ENCODE data around the gene LRRTM1.
A peak's percentile ranks its signal among the peaks of the same experiment; 100 is the strongest.

LRRTM1 gene

GRCh38 chr2:80328159-80328571, 23.6 kb upstream of the LRRTM1 start (continued):
- TF ChIP-seq PATZ1 (CRISPR knock-in tag; IDR thresholded peaks at IDR 0.05; ENCODE audit: borderline replicate concordance) (no peak), ZC3H10 (CRISPR knock-in tag; IDR thresholded peaks at IDR 0.05) (no peak), ESRRG (CRISPR knock-in tag; IDR thresholded peaks at IDR 0.05) (no peak), TCF4 (CRISPR knock-in tag; IDR thresholded peaks at IDR 0.05; ENCODE audit: borderline replicate concordance) (no peak), CREB5 (CRISPR knock-in tag; IDR thresholded peaks at IDR 0.05; ENCODE audit: low read depth) (no peak)

- TF ChIP-seq ESRRG (CRISPR knock-in tag; IDR thresholded peaks at IDR 0.05): no peak
- TF ChIP-seq ZNF565 (CRISPR knock-in tag; conservative IDR thresholded peaks at IDR 0.05; ENCODE audit: low read depth): no peak
- TF ChIP-seq ZFP3 (CRISPR knock-in tag; IDR thresholded peaks at IDR 0.05): no peak
- TF ChIP-seq ZFP30 (CRISPR knock-in tag; IDR thresholded peaks at IDR 0.05): no peak
- no peak for TF ChIP-seq TOX (CRISPR knock-in tag; IDR thresholded peaks at IDR 0.05; ENCODE audit: borderline replicate concordance)
- TF ChIP-seq ARNTL (CRISPR knock-in tag; IDR thresholded peaks at IDR 0.05; ENCODE audit: borderline replicate concordance, low read depth): no peak
- TF ChIP-seq TSHZ2 (CRISPR knock-in tag; IDR thresholded peaks at IDR 0.05): no peak
- TF ChIP-seq ZC3H10 (CRISPR knock-in tag; IDR thresholded peaks at IDR 0.05): no peak
- peak; percentile 48; the same call in 2 of the 3 replicates for ATAC-seq
Observed at GRCh38 chr2:80326861-80327260, 22.3 kb upstream of the LRRTM1 start.

- peak; percentile 91 for ATAC-seq
- TF ChIP-seq GLIS3 (CRISPR knock-in tag; IDR thresholded peaks at IDR 0.05): no peak
Observed at GRCh38 chr2:80326214-80326613, 21.7 kb upstream of the LRRTM1 start.

GRCh38 chr2:80324525-80324924, 20.0 kb upstream of the LRRTM1 start:
- no peak for TF ChIP-seq BACH2 (CRISPR knock-in tag; IDR thresholded peaks at IDR 0.05; ENCODE audit: borderline replicate concordance)
- no peak for TF ChIP-seq ESRRG (CRISPR knock-in tag; IDR thresholded peaks at IDR 0.05)
- no peak for TF ChIP-seq ISL1 (CRISPR knock-in tag; IDR thresholded peaks at IDR 0.05)
- TF ChIP-seq OSR1 (CRISPR knock-in tag; IDR thresholded peaks at IDR 0.05): no peak
- TF ChIP-seq ZFP3 (CRISPR knock-in tag; IDR thresholded peaks at IDR 0.05): no peak
- TF ChIP-seq GLIS3 (CRISPR knock-in tag; IDR thresholded peaks at IDR 0.05): no peak
- no peak for TF ChIP-seq RARB (CRISPR knock-in tag; IDR thresholded peaks at IDR 0.05)
- TF ChIP-seq PPARA (CRISPR knock-in tag; IDR thresholded peaks at IDR 0.05; ENCODE audit: borderline replicate concordance): no peak
- TF ChIP-seq CREB5 (CRISPR knock-in tag; IDR thresholded peaks at IDR 0.05; ENCODE audit: low read depth): no peak
- no peak for ATAC-seq

GRCh38 chr2:80323610-80324009, 19.1 kb upstream of the LRRTM1 start:
- no peak for ATAC-seq
- TF ChIP-seq ZC3H10 (CRISPR knock-in tag; IDR thresholded peaks at IDR 0.05) (no peak), CSDC2 (CRISPR knock-in tag; IDR thresholded peaks at IDR 0.05) (no peak), ISL1 (CRISPR knock-in tag; IDR thresholded peaks at IDR 0.05) (no peak), ZNF70 (CRISPR knock-in tag; IDR thresholded peaks at IDR 0.05) (no peak), PPARA (CRISPR knock-in tag; IDR thresholded peaks at IDR 0.05; ENCODE audit: borderline replicate concordance) (no peak), PATZ1 (CRISPR knock-in tag; IDR thresholded peaks at IDR 0.05; ENCODE audit: borderline replicate concordance) (no peak), ARNTL (CRISPR knock-in tag; IDR thresholded peaks at IDR 0.05; ENCODE audit: borderline replicate concordance, low read depth) (no peak), ESRRG (CRISPR knock-in tag; IDR thresholded peaks at IDR 0.05) (no peak), TOX (CRISPR knock-in tag; IDR thresholded peaks at IDR 0.05; ENCODE audit: borderline replicate concordance) (no peak), OSR1 (CRISPR knock-in tag; IDR thresholded peaks at IDR 0.05) (no peak), TSHZ2 (CRISPR knock-in tag; IDR thresholded peaks at IDR 0.05) (no peak), CSRNP3 (CRISPR knock-in tag; IDR thresholded peaks at IDR 0.05) (no peak), GLIS3 (CRISPR knock-in tag; IDR thresholded peaks at IDR 0.05) (no peak)
